HG03575 (cell line): Measurements from ENCODE around the gene ABCA1.

Experiments
- ATAC-seq: cut with Tn5 transposase; IDR thresholded peaks from one replicate; pipeline ENCODE4 v1.9.1; 2021; ENCODE audit not compliant: unreplicated experiment, insufficient number of reproducible peaks, low FRiP score; ENCODE audit errors: extremely low read depth

ABCA1 gene

GRCh38 chr9:104853683-104854082 lies 74.3 kb downstream of the ABCA1 start:
- no peak for ATAC-seq

- ATAC-seq = no peak
These were observed 74.8 kb downstream of the ABCA1 start for GRCh38 chr9:104853159-104853558.

- no peak for ATAC-seq
These were observed 76.4 kb downstream of the ABCA1 start for GRCh38 chr9:104851546-104851920.

- no peak for ATAC-seq
These were observed 77.0 kb downstream of the ABCA1 start for GRCh38 chr9:104850786-104851545.

- ATAC-seq = no peak
These were observed 78.9 kb downstream of the ABCA1 start for GRCh38 chr9:104849023-104849422.

GRCh38 chr9:104844710-104845109 lies 83.2 kb downstream of the ABCA1 start:
- no peak for ATAC-seq

GRCh38 chr9:104843644-104844240 lies 84.2 kb downstream of the ABCA1 start:
- ATAC-seq = no peak

- no peak for ATAC-seq
These were observed 85.3 kb downstream of the ABCA1 start for GRCh38 chr9:104842698-104843097.

GRCh38 chr9:104841601-104842141 lies 86.3 kb downstream of the ABCA1 start:
- no peak for ATAC-seq

- ATAC-seq = no peak
These were observed 89.0 kb downstream of the ABCA1 start for GRCh38 chr9:104838958-104839357.

GRCh38 chr9:104836767-104837166 lies 91.2 kb downstream of the ABCA1 start:
- no peak for ATAC-seq

GRCh38 chr9:104836235-104836634 lies 91.7 kb downstream of the ABCA1 start:
- no peak for ATAC-seq

- ATAC-seq = no peak
These were observed 92.8 kb downstream of the ABCA1 start for GRCh38 chr9:104835161-104835560.

- ATAC-seq = no peak
These were observed 94.3 kb downstream of the ABCA1 start for GRCh38 chr9:104833696-104834095.

- ATAC-seq = no peak
These were observed 96.3 kb downstream of the ABCA1 start for GRCh38 chr9:104831681-104832080.

GRCh38 chr9:104826911-104827310 lies 101.0 kb downstream of the ABCA1 start:
- ATAC-seq = no peak

- no peak for ATAC-seq
These were observed 101.7 kb downstream of the ABCA1 start for GRCh38 chr9:104826079-104826775.

- no peak for ATAC-seq
These were observed 107.6 kb downstream of the ABCA1 start for GRCh38 chr9:104820336-104820735.

GRCh38 chr9:104819033-104819432 lies 108.9 kb downstream of the ABCA1 start:
- ATAC-seq = no peak

- no peak for ATAC-seq
These were observed 110.5 kb downstream of the ABCA1 start for GRCh38 chr9:104817437-104817836.
